T-helper 17 cell (primary cell): ENCODE results near the gene GATAD2B. TPM values are rescaled to one million over a fixed set of nuclear protein-coding genes. Genes with fewer than 3 reads are reported as not detected.
A peak's percentile ranks its signal among the peaks of the same experiment; 100 is the strongest.

Experiments used
- ATAC-seq: fragments of 150-1000 bp; cut with Tn5 transposase; 2 replicates; pipeline ENCODE4 v1.10.0; 2021; ENCODE audit warnings: mild to moderate bottlenecking, moderate library complexity
- DNase-seq, 3 donors: peaks; one replicate each; pipeline versions ENCODE4 v3.0.0 to v3.0.0-alpha.2; 2020 to 2021
- H3K9me3 ChIP-seq: one replicate; pipeline ENCODE4 v1.7.0; 2013; ENCODE audit warnings: low read length, mild to moderate bottlenecking; ENCODE audit not compliant: control insufficient read depth, poor library complexity, severe bottlenecking
- H3K27ac Mint-ChIP-seq: one replicate; pipeline ENCODE4 v1.8.0; 2022; ENCODE audit warnings: mild to moderate bottlenecking, moderate library complexity, mixed read lengths
- H3K27me3 Mint-ChIP-seq: one replicate; pipeline ENCODE4 v1.8.0; 2022; ENCODE audit warnings: mixed read lengths
- H3K36me3 Mint-ChIP-seq: one replicate; pipeline ENCODE4 v1.8.0; 2022; ENCODE audit warnings: low read depth, mixed read lengths
- H3K4me1 Mint-ChIP-seq: one replicate; pipeline ENCODE4 v1.8.0; 2022; ENCODE audit warnings: mild to moderate bottlenecking, mixed read lengths
- H3K4me3 Mint-ChIP-seq: one replicate; pipeline ENCODE4 v1.8.0; 2022; ENCODE audit warnings: mild to moderate bottlenecking, moderate library complexity, mixed read lengths
- total RNA-seq, 4 donors: library from RNA in 2 of 4; stranded (reverse) in 2 of 4; gene quantifications; one replicate each; pipeline ENCODE4 v1.2.3 and lab custom pipeline; 2022 to 2026

Gene GATAD2B
- total RNA-seq, 2 donors from 2014 or later: 63.3 to 72.9 TPM

DNA sequence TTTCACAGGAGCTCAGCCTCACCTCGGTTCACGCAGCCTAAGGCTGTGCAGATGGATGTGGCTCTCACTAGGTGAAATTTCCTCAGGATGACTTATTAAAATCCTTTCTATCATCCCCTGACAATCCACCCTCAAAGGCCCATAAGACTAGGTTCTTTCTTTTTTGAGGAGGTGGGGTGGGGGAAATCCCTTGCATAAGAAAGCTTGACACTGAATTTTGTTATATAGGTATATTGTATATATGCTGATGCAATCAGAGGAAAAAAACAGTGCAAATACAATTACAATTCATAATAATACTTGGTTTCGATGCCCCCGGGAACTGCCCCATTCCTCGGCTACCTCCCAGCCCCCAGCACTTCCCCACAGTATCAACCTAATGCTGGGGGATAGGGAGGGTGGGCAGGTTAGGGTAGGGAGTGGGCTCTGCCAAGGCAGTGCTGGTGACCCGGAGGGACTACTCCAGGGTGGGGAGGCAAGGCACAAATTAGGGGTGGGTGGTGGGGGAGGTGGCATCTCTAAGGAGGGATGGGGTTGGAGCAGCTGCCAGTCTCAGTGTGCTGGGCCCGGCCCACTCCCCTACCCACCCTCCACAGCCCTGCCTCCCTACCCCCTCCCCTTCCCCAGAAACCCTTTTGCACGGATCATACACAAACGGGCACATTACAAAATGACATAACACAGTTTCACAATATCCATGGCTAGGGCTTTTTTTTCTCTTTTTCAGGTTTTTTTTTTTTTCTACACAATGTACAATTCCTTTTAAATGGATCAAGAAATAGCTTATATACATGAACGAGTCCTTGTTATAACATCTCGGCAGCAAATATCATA lies 116.7 kb downstream of the GATAD2B start:
- H3K4me1 Mint-ChIP-seq: peaks cover 25% of the 10 kb centered on the region
- H3K27ac Mint-ChIP-seq: peak overlapping the region; percentile 96
- DNase-seq: no peak
- H3K4me3 Mint-ChIP-seq: peak overlapping the region; percentile 57
- H3K27me3 Mint-ChIP-seq: no peaks in the 10 kb centered on the region
- no peaks in the 10 kb centered on the region for H3K9me3 ChIP-seq
- no peak for ATAC-seq
- H3K36me3 Mint-ChIP-seq: no peaks in the 10 kb centered on the region

DNA sequence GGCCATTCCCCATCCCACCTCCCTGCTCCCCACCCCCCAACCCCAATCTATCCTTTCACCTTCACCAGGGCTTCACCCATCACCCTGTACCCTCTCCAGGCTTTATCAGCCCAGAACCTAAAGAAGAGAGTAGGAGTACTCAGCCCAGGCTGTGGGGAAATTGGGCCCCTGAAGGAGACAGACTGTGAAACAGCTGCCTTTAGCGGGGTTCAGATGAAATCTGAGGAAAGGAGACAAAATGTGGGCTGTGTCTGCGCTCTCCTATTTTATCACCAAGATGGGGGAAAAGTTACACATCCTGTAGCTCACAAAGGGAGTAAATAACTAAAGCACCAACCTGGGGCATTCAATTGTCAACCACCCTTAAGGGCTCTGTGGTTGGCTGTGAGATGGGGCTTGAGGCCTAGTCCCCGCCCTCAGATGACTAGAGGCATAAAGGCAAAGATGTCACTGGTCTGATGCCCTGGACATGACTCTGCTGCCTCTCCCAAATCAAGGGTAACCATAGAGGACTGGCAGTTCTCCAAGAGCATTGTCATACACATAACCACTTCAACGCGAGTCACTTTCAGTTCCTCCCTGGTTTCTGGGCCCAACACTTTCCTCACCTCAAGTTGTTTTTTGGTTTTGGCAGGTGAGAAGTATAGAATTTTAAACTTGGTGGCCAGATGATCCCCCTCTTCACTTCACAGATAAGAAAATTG lies 117.6 kb downstream of the GATAD2B start:
- H3K36me3 Mint-ChIP-seq: no peaks in the 10 kb centered on the region
- ATAC-seq (peak; percentile 97), DNase-seq (peak in 1 of 3 donors; percentile 39)
- peaks cover 28% of the 10 kb centered on the region for H3K4me1 Mint-ChIP-seq
- H3K9me3 ChIP-seq: no peaks in the 10 kb centered on the region
- no peaks in the 10 kb centered on the region for H3K27me3 Mint-ChIP-seq
- peak overlapping the region; percentile 96 for H3K27ac Mint-ChIP-seq
- H3K4me3 Mint-ChIP-seq: peak overlapping the region; percentile 57

DNA sequence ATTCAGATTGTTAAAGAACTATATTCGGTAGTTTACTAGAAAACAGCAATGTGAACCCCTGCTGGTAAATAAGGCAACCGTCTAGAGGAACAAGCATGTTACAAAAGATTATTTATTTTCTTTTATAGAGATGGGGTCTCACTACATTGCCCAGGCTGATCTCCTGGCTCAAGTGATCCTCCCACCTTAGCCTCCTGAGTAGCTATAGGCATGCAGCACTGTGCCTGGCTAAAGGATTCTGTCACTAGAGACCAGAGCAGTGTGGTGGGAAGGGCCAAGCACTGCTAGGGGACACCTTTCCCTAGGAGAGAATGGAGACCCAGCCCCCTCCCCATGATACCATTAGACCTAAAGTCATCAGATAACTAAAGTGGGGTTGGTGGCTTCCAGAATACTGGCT lies 118.7 kb downstream of the GATAD2B start:
- Mint-ChIP-seq H3K27ac (peak overlapping the region; percentile 96), H3K36me3 (no peaks in the 10 kb centered on the region), H3K27me3 (no peaks in the 10 kb centered on the region), H3K4me3 (no peak overlapping the region), H3K4me1 (peaks cover 28% of the 10 kb centered on the region)
- no peak for DNase-seq
- no peaks in the 10 kb centered on the region for H3K9me3 ChIP-seq
- ATAC-seq: no peak

DNA sequence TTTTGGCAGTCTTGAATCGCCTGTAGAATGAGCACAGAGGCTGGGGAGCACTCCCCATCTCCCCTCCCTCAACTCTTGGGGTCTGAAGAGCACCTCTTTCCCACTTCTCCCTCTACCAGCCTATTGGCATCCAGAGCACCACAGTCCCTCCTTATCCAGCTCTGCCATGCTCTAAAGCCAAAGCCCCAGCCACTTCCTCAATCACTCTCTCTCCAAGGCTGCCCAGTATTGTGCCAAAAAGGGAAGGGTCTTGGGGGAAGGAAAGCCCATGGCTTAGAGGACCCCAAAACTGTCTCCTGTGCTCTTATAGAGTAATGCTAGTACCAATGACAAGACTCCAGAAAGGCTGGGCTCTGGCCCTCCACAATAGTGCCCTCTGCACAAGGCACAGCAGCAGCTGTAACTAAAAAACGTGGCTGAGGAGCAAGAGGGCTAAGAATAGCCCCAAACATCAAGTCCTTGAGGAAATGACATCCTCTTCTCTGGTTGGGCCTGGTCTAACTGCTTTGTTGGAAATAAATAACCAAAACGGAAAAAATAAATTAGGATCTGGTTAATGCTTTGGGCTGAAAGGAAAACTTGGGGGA lies 119.2 kb downstream of the GATAD2B start:
- peak overlapping the region; percentile 96 for H3K27ac Mint-ChIP-seq

DNA sequence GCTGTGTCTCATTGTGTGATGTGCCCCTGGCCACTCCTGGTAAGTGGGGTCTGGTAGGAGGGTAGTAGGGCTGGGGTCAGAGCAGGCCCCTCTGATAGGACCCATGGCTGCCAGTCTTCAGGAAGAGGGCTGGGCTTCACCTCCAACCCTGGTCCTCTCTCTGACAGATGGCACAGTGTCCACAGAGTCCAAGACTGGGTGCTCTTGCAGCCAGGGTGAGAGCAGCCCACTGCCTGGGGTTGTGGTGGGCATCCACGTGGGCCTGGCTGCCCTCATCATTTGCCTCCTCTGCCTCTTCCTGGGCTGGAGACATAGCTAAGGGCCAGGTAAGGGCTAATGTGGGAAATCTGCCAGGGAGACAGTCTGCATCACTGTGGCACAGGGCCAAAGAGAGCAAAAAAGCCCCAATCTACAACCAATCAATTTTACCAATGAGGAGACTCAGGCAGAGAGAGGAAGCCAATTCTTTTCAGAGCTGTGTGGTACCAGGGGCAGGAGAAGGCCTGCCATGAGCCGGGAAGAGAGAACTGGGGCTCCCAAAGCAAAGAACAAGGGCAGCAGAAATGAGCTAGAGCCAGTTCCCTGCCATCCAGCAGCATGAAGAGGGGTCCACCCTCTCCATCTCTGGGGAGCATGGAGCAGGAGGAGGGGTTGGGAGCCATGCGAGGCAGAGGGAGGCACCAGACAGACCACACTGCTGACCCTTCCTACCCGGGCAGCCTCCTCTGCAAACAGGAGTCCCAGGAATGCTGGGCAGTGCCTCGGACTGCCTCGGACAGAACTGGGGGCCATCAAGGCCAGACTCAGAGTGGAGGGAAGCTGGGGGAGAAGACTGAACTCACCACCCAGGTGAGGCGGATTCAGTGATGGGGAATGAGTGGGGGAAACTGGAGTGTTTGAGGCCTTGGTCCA lies 120.7 kb downstream of the GATAD2B start:
- no peak overlapping the region for H3K4me3 Mint-ChIP-seq
- H3K27me3 Mint-ChIP-seq: no peaks in the 10 kb centered on the region
- DNase-seq: no peak
- no peaks in the 10 kb centered on the region for H3K9me3 ChIP-seq
- peak overlapping the region; percentile 96 for H3K27ac Mint-ChIP-seq
- peaks cover 29% of the 10 kb centered on the region for H3K4me1 Mint-ChIP-seq
- ATAC-seq: no peak
- no peaks in the 10 kb centered on the region for H3K36me3 Mint-ChIP-seq

More for the DNA sequence above, 119.2 kb downstream of the GATAD2B start:
- Mint-ChIP-seq H3K4me3 (no peak overlapping the region), H3K27me3 (no peaks in the 10 kb centered on the region), H3K36me3 (no peaks in the 10 kb centered on the region), H3K4me1 (peaks cover 28% of the 10 kb centered on the region)
- DNase-seq (no peak), ATAC-seq (no peak)
- no peaks in the 10 kb centered on the region for H3K9me3 ChIP-seq

DNA sequence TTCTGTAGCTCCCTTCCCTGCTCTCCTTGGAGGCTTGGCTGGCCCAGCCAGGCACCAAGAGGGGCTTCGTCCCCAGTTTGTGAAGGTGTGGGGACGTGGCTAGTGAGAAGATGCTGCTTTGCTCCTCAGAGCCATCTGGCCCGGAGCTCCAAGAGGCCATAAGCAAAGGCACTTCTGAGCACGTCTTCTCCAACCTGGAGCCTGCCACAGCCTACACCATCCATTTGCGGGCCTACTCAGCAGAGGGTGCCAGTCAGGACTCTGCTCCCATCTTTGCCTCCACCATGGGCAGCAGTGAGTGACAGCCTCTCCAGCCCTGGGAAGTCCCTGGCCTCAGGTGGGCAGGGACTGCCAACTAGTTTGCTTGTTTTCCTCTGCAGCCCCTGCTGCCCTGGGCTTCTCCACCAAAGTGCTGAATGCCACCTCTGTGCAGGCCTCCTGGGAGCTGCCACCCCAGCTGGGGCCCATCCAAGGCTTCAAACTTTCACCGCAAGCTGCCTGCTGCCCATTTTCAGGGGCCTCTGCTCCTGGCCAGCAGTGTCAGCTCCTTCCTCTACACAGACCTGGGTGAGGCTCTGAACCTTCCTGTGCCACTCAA lies 121.6 kb downstream of the GATAD2B start:
- H3K4me1 Mint-ChIP-seq: peaks cover 24% of the 10 kb centered on the region
- DNase-seq (no peak), ATAC-seq (no peak)
- no peaks in the 10 kb centered on the region for H3K36me3 Mint-ChIP-seq
- H3K4me3 Mint-ChIP-seq: no peak overlapping the region
- peak overlapping the region; percentile 2 for H3K27ac Mint-ChIP-seq
- H3K9me3 ChIP-seq: no peaks in the 10 kb centered on the region
- H3K27me3 Mint-ChIP-seq: no peaks in the 10 kb centered on the region

DNA sequence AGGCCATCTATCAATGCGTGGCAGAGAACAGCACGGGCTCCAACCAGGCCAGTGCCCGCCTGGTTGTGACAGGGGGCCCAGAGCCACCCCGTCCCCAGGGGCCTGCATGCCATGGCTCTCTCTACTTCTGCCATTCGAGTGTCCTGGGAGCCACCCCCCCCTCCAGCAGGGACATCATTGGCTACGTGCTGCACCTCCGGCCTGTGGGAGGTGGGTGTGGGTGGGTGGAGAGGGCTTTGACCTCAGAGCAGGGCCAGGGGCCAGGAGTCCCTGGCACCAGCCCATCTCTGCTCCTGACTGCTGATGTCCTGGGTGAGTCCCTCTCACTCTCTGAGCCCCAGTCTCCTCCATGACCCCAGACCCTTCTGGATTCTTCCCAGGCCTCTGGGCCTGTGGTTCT lies 122.3 kb downstream of the GATAD2B start:
- H3K27me3 Mint-ChIP-seq: no peaks in the 10 kb centered on the region
- ATAC-seq: no peak
- peak overlapping the region; percentile 2 for H3K27ac Mint-ChIP-seq
- H3K36me3 Mint-ChIP-seq: no peaks in the 10 kb centered on the region
- peaks cover 21% of the 10 kb centered on the region for H3K4me1 Mint-ChIP-seq
- no peak for DNase-seq
- H3K9me3 ChIP-seq: no peaks in the 10 kb centered on the region
- no peak overlapping the region for H3K4me3 Mint-ChIP-seq

DNA sequence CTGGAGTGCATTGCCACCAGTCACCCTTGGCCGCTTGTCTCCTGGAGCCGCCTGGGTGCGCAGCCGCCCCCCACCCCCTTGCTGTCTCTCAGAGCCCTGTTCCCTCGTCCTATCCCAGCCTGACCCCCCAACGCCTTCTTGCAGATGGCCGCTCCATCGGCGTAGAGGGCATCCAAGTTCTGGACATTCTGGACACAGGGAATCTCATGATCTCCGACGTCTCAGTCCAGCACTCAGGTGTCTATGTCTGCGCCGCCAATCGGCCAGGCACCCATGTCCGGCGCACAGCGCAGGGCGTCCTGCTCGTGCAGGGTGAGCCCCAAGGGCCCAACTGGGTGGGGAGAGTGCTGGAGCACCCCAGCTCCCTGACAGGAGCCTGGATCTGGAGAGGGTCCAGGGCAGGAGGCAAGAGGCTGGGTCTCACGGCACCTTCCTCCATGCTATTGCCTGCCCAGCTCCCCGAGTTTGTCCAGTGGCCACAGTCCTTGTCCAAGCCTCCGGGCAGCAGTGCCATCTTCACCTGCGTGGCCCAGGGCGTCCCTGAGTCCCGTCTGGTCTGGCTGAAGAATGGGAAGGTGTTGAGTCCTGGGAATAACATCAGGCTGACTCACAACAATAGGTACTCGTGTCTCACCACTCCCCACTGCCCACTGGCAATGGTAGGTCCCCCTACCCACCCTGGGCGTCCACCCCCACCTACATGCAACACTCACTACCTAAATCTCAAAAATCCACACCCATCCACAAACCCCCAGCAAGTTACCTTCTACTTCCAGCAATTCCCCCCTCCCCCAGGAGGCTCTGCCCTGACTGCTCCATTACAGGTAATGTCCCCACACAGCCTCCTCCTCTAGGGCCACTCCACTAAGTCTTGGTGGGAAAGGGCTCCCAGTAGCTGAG lies 123.0 kb downstream of the GATAD2B start:
- Mint-ChIP-seq H3K27me3 (no peaks in the 10 kb centered on the region), H3K36me3 (no peaks in the 10 kb centered on the region), H3K27ac (peak overlapping the region; percentile 14), H3K4me3 (no peak overlapping the region), H3K4me1 (peaks cover 16% of the 10 kb centered on the region)
- H3K9me3 ChIP-seq: no peaks in the 10 kb centered on the region
- DNase-seq: no peak
- ATAC-seq: no peak

DNA sequence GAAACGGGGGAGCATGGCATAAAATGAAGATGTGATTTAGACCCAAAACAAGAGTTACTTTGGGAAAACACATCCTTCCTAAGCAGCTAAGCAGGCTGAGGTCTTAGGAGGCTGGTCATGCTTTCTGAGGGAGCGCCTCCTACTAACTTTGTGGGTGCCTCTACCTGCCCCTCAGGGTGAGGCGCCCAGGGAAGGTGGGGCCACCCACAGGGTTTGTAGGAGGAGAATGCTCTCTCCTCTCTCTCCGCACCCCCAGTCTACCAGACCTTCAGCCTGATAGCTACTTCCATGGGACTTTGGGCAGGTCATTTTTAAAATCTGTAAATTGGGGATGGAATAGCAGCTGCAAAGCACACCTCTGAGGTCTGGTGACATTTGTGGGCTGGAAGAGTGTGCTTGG lies 123.8 kb downstream of the GATAD2B start:
- Mint-ChIP-seq H3K36me3 (no peaks in the 10 kb centered on the region), H3K4me1 (peaks cover 18% of the 10 kb centered on the region), H3K27ac (peak overlapping the region; percentile 32), H3K27me3 (no peaks in the 10 kb centered on the region), H3K4me3 (no peak overlapping the region)
- no peaks in the 10 kb centered on the region for H3K9me3 ChIP-seq
- DNase-seq (no peak), ATAC-seq (no peak)

DNA sequence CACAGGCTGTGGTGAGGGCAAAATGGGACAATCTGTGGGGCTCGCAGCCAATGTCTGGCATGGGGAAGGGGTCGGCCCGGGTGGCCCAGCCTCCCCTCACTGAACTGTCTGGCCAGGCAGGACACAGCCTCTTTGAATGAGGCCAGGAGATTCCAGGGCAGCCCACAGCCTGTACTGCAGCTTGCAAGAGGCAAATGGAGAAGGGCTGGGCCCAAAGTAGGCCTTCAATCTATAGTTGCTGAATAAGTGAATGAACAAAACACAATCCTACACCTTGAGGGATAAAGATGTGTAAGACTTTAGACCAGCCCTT lies 124.3 kb downstream of the GATAD2B start:
- Mint-ChIP-seq H3K27me3 (no peaks in the 10 kb centered on the region), H3K36me3 (no peaks in the 10 kb centered on the region), H3K4me1 (peaks cover 13% of the 10 kb centered on the region), H3K4me3 (no peak overlapping the region), H3K27ac (peak overlapping the region; percentile 32)
- DNase-seq (no peak), ATAC-seq (no peak)
- no peaks in the 10 kb centered on the region for H3K9me3 ChIP-seq

DNA sequence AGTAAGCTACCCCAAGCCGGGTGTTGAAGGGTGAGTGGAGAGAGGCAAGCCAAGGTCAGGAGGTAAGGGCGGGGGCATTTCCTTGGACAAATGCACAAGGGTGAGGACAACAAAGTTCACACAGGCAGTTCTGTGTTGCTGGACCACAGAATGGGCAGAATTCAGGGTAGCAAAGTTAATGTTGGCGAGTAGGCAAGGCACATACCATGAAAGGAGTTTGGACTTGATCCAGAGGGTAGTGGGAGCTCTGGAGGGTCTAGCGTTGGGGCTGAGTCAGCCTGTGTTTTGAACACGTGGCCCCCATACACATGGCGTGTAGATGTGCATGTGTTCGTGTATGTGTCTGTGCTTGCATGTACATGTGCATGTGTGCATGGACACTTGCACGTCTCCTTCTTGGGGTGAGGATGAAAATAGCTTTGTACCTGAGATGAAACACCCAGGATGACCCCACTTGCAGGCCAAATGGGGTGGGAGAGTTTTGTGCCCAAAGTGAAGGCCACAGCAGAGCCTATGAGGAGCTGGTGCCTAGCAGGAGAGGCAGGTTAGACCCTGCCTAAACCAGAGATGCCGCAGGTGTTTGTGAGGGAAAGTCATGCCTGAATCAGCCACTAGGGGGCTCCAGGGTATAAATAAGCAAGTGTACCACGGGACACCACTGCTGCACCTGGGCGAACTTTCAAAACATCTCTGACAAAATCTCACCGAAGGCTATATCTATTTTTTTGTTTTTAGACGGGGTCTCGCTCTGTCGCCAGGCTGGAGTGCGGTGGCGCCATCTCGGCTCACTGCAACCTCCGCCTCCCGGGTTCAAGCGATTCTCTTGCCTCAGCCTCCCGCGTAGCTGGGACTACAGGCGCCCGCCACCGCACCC lies 125.7 kb downstream of the GATAD2B start:
- H3K27ac Mint-ChIP-seq: no peak overlapping the region
- H3K4me3 Mint-ChIP-seq: no peak overlapping the region
- peak; percentile 93 for ATAC-seq
- DNase-seq: peak; percentile 60 to 78 (median 66)
- H3K9me3 ChIP-seq: no peaks in the 10 kb centered on the region
- no peaks in the 10 kb centered on the region for H3K36me3 Mint-ChIP-seq
- H3K4me1 Mint-ChIP-seq: peaks cover 9% of the 10 kb centered on the region
- H3K27me3 Mint-ChIP-seq: no peaks in the 10 kb centered on the region
